GM23338 (cell line): ENCODE measurements around the gene MAPK8. TPM values are rescaled to one million over a fixed set of nuclear protein-coding genes. Genes with fewer than 3 reads are reported as not detected.

Experiments
- ATAC-seq: fragments of 200-7000 bp; cut with Tn5 transposase; 3 replicates; pipeline ENCODE4 v1.9.1; 2020
- DNase-seq: peaks from one replicate; pipeline ENCODE4 v3.0.0-alpha.2; 2015; ENCODE audit warnings: low spot score
- H2AFZ ChIP-seq: fragments of 200-600 bp; sonication (generic); 2 replicates; pipeline ENCODE4 v1.8.0; 2016; ENCODE audit warnings: antibody characterized with exemption, mild to moderate bottlenecking, moderate library complexity
- H3F3A ChIP-seq: fragments of 200-600 bp; sonication (generic); replicated peaks from 2 replicates; pipeline ENCODE4 v1.8.0; 2017; ENCODE audit warnings: antibody characterized with exemption, mixed run types, low read depth
- H3K27ac ChIP-seq: fragments of 200-600 bp; sonication (generic); 2 replicates; pipeline ENCODE4 v1.6.1; 2016; ENCODE audit warnings: low read depth
- H3K27me3 ChIP-seq: fragments of 200-600 bp; sonication (generic); 2 replicates; pipeline ENCODE4 v1.8.0; 2016; ENCODE audit warnings: mild to moderate bottlenecking, mixed run types, moderate library complexity; ENCODE audit not compliant: insufficient read depth
- H3K36me3 ChIP-seq: fragments of 200-600 bp; sonication (generic); 2 replicates; pipeline ENCODE4 v1.8.0; 2016; ENCODE audit warnings: mild to moderate bottlenecking; ENCODE audit not compliant: insufficient read depth
- H3K4me1 ChIP-seq: fragments of 200-600 bp; sonication (generic); 2 replicates; pipeline ENCODE4 v1.8.0; 2016; ENCODE audit warnings: mild to moderate bottlenecking, moderate library complexity; ENCODE audit not compliant: insufficient read depth
- H3K4me2 ChIP-seq: fragments of 200-600 bp; sonication (generic); 2 replicates; pipeline ENCODE4 v1.7.1; 2017; ENCODE audit warnings: mixed run types
- H3K4me3 ChIP-seq: fragments of 200-600 bp; sonication (generic); 2 replicates; pipeline ENCODE4 v1.6.1; 2016; ENCODE audit warnings: mixed run types
- H3K79me2 ChIP-seq: fragments of 200-600 bp; sonication (generic); replicated peaks from 2 replicates; pipeline ENCODE4 v1.8.0; 2017; ENCODE audit warnings: mild to moderate bottlenecking; ENCODE audit not compliant: insufficient read depth
- H3K9me2 ChIP-seq: fragments of 200-600 bp; sonication (generic); 2 replicates; pipeline ENCODE4 v1.8.0; 2017; ENCODE audit not compliant: insufficient read depth
- H4K20me1 ChIP-seq: fragments of 200-600 bp; sonication (generic); replicated peaks from 2 replicates; pipeline ENCODE4 v1.8.0; 2017; ENCODE audit warnings: mild to moderate bottlenecking; ENCODE audit not compliant: insufficient read depth
- H3K27ac Mint-ChIP-seq: 2 replicates; pipeline ENCODE4 v1.8.0; 2020; ENCODE audit warnings: inconsistent platforms, mild to moderate bottlenecking, moderate library complexity, mixed read lengths
- H3K27me3 Mint-ChIP-seq: 3 replicates; pipeline ENCODE4 v1.8.0; 2022; ENCODE audit warnings: low read depth, mild to moderate bottlenecking, moderate library complexity, mixed read lengths, inconsistent platforms; ENCODE audit not compliant: insufficient read depth, poor library complexity
- H3K36me3 Mint-ChIP-seq: 3 replicates; pipeline ENCODE4 v1.8.0; 2021; ENCODE audit warnings: low read depth, mild to moderate bottlenecking, inconsistent platforms, moderate library complexity, mixed read lengths
- H3K4me1 Mint-ChIP-seq: 3 replicates; pipeline ENCODE4 v1.8.0; 2020; ENCODE audit warnings: mild to moderate bottlenecking, inconsistent platforms, mixed read lengths
- H3K4me3 Mint-ChIP-seq: 3 replicates; pipeline ENCODE4 v1.8.0; 2021; ENCODE audit warnings: moderate library complexity, mild to moderate bottlenecking, inconsistent platforms, mixed read lengths
- H3K9me3 Mint-ChIP-seq: 3 replicates; pipeline ENCODE4 v1.8.0; 2020; ENCODE audit warnings: moderate library complexity, mild to moderate bottlenecking, inconsistent platforms, mixed read lengths
- CREB1 ChIP-seq: fragments of 250-450 bp; sonication (Bioruptor Pico); IDR thresholded peaks from 2 replicates; pipeline ENCODE4 v1.5.0; 2020; ENCODE audit warnings: low read depth, mild to moderate bottlenecking, moderate library complexity
- CTCF ChIP-seq, 2 experiments: fragments of 200-600 bp in 1 of 2; sonication (generic) in 1 of 2; conservative IDR thresholded peaks; 2 replicates each; pipeline versions ENCODE4 v1.5.1 to v1.6.1; 2016 to 2017; ENCODE audit warnings: antibody characterized with exemption in 2 of 2, low read depth in 2 of 2, mild to moderate bottlenecking in 2 of 2, moderate library complexity in 1 of 2
- ETS1 ChIP-seq: IDR thresholded peaks from 2 replicates; pipeline ENCODE4 v1.6.1; 2016; ENCODE audit warnings: antibody characterized with exemption
- EZH2phosphoT487 ChIP-seq: fragments of 200-600 bp; sonication (generic); IDR thresholded peaks from one replicate; pipeline ENCODE4 v1.8.1; 2018; ENCODE audit warnings: antibody characterized with exemption; ENCODE audit not compliant: unreplicated experiment
- JUNB ChIP-seq: IDR thresholded peaks from one replicate; pipeline ENCODE4 v1.6.1; 2016; ENCODE audit warnings: antibody characterized with exemption; ENCODE audit not compliant: unreplicated experiment
- NANOG ChIP-seq: IDR thresholded peaks from 2 replicates; pipeline ENCODE4 v1.6.1; 2016; ENCODE audit warnings: antibody characterized with exemption, borderline replicate concordance
- POLR2AphosphoS5 ChIP-seq: IDR thresholded peaks from 2 replicates; pipeline ENCODE4 v1.6.1; 2016; ENCODE audit warnings: antibody characterized with exemption, low read depth
- REST ChIP-seq: IDR thresholded peaks from one replicate; pipeline ENCODE4 v1.6.1; 2018; ENCODE audit warnings: antibody characterized with exemption; ENCODE audit not compliant: unreplicated experiment
- STAT1 ChIP-seq: IDR thresholded peaks from one replicate; pipeline ENCODE4 v1.6.1; 2016; ENCODE audit warnings: antibody characterized with exemption; ENCODE audit not compliant: unreplicated experiment
- ZNF114 ChIP-seq: fragments of 250-450 bp; sonication (Bioruptor Pico); IDR thresholded peaks from 2 replicates; pipeline ENCODE4 v1.5.0; 2020; ENCODE audit warnings: mild to moderate bottlenecking, moderate library complexity
- ZNF331 ChIP-seq: fragments of 250-450 bp; sonication (Bioruptor Pico); IDR thresholded peaks from 2 replicates; pipeline ENCODE4 v1.5.0; 2020; ENCODE audit warnings: low read depth, mild to moderate bottlenecking, moderate library complexity
- ZNF462 ChIP-seq: fragments of 250-450 bp; sonication (Bioruptor Pico); IDR thresholded peaks from 2 replicates; pipeline ENCODE4 v1.5.0; 2020; ENCODE audit warnings: mild to moderate bottlenecking, moderate library complexity
- polyA plus RNA-seq: library from polyadenylated mRNA; unstranded; fragments of >200 nt; fragmentation: Nextera tagmentation; extraction: Ambion mirVana; gene quantifications from 2 replicates; pipeline ENCODE4 v1.2.1, GENCODE V29; 2016
- total RNA-seq: library from RNA; depleted of rRNA; stranded (reverse); fragments of >200 nt; shearing (Covaris generic); gene quantifications from 2 replicates; pipeline ENCODE4 v1.2.3, GENCODE V29; 2014

MAPK8 gene
- total and polyA plus RNA-seq, 2 experiments from 2014 or later = 52.4 to 73.6 TPM

- Histone ChIP-seq H3K4me2 (no peak overlapping the region), H3K4me3 (no peak overlapping the region), H3F3A (no peaks in the 10 kb centered on the region), H3K9me2 (no peaks in the 10 kb centered on the region), H3K36me3 (no peaks in the 10 kb centered on the region), H2AFZ (no peak overlapping the region), H3K79me2 (peaks cover 47% of the 10 kb centered on the region), H3K27ac (no peak overlapping the region), H3K27me3 (no peaks in the 10 kb centered on the region), H3K4me1 (peaks cover 7% of the 10 kb centered on the region; the same call in 1 of the 2 replicates), H4K20me1 (peaks cover 6% of the 10 kb centered on the region; the same call in 1 of the 2 replicates)
- Mint-ChIP-seq H3K27me3 (no peaks in the 10 kb centered on the region), H3K36me3 (no peaks in the 10 kb centered on the region), H3K4me1 (peaks cover 13% of the 10 kb centered on the region), H3K4me3 (no peak overlapping the region), H3K27ac (no peak overlapping the region), H3K9me3 (no peaks in the 10 kb centered on the region)
- DNase-seq = no peak
- ATAC-seq = no peak
- TF ChIP-seq REST (no peak), NANOG (no peak), CREB1 (CRISPR knock-in tag) (no peak), STAT1 (no peak), ZNF462 (CRISPR knock-in tag) (no peak), EZH2phosphoT487 (no peak), POLR2AphosphoS5 (no peak), CTCF (conservative IDR thresholded peaks at IDR 0.05; ENCODE audit: low read depth in 2 of 2) (no peak), ETS1 (no peak), ZNF331 (CRISPR knock-in tag) (no peak), ZNF114 (CRISPR knock-in tag) (no peak), JUNB (no peak)
These were observed 83.5 kb downstream of the MAPK8 start for GRCh38 chr10:48389846-48390557.
